NCI-H2227 treated with DMSO at 0.1 percent for 48 hours (cell line): Measurements from ENCODE around the gene EPC1.

Experiments
- DNase-seq: peaks from one replicate; lab custom pipeline; 2025; lab: John Stamatoyannopoulos, UW

Gene EPC1

GRCh38 chr10:32332299-32332750 is 14.6 kb downstream of the EPC1 start:
- DNase-seq = no peak

GRCh38 chr10:32331606-32332005 is 15.4 kb downstream of the EPC1 start:
- no peak for DNase-seq

GRCh38 chr10:32330214-32330613 is 16.7 kb downstream of the EPC1 start:
- DNase-seq = no peak

- DNase-seq = no peak
These were observed 17.9 kb downstream of the EPC1 start for GRCh38 chr10:32329061-32329460.

- no peak for DNase-seq
These were observed 18.5 kb downstream of the EPC1 start for GRCh38 chr10:32328499-32328898.

- no peak for DNase-seq
These were observed 19.6 kb downstream of the EPC1 start for GRCh38 chr10:32327364-32327691.

GRCh38 chr10:32326680-32327363 is 20.1 kb downstream of the EPC1 start:
- DNase-seq = no peak

GRCh38 chr10:32326119-32326518 is 20.8 kb downstream of the EPC1 start:
- DNase-seq = no peak

GRCh38 chr10:32323051-32323450 is 23.9 kb downstream of the EPC1 start:
- no peak for DNase-seq

- DNase-seq = no peak
These were observed 25.8 kb downstream of the EPC1 start for GRCh38 chr10:32321016-32321631.

- DNase-seq = no peak
These were observed 28.5 kb downstream of the EPC1 start for GRCh38 chr10:32318476-32318896.

- no peak for DNase-seq
These were observed 29.1 kb downstream of the EPC1 start for GRCh38 chr10:32317795-32318357.

- DNase-seq = no peak
These were observed 31.5 kb downstream of the EPC1 start for GRCh38 chr10:32315424-32315823.

GRCh38 chr10:32314588-32314987 is 32.4 kb downstream of the EPC1 start:
- no peak for DNase-seq

- no peak for DNase-seq
These were observed 38.8 kb downstream of the EPC1 start for GRCh38 chr10:32308027-32308603.

- DNase-seq = no peak
These were observed 39.3 kb downstream of the EPC1 start for GRCh38 chr10:32307609-32308008.

- DNase-seq = no peak
These were observed 47.5 kb downstream of the EPC1 start for GRCh38 chr10:32299354-32299980.

- DNase-seq = no peak
These were observed 48.7 kb downstream of the EPC1 start for GRCh38 chr10:32298075-32298812.

- DNase-seq = no peak
These were observed 51.9 kb downstream of the EPC1 start for GRCh38 chr10:32295027-32295426.

- no peak for DNase-seq
These were observed 53.4 kb downstream of the EPC1 start for GRCh38 chr10:32293581-32293980.

- DNase-seq = no peak
These were observed 67.2 kb downstream of the EPC1 start for GRCh38 chr10:32279795-32280194.

GRCh38 chr10:32273336-32273735 is 73.6 kb downstream of the EPC1 start:
- DNase-seq = no peak
